HEK293 (cell line): ENCODE data around the gene MYADML2.

Experiments used
- CTCF ChIA-PET: fragments of 350-600 bp; formaldehyde crosslinking; extraction: SDS; loops from one replicate; lab custom pipeline; 2021; ENCODE audit warnings: antibody characterized with exemption; lab: Yijun Ruan, JAX
- POLR2A ChIA-PET: fragments of 300-600 bp; formaldehyde crosslinking; extraction: SDS; loops from one replicate; lab custom pipeline; 2020; ENCODE audit warnings: antibody characterized with exemption, inconsistent platforms; lab: Yijun Ruan, JAX
- H3K27ac ChIP-seq: fragments of 200-500 bp; sonication (Bioruptor generic); 2 replicates; pipeline ENCODE4 v1.5.1; 2014; ENCODE audit warnings: low read depth, low read length, control low read depth, inconsistent platforms; ENCODE audit errors: extremely low read depth
- H3K36me3 ChIP-seq, 2 experiments: fragments of 200-500 bp in 1 of 2; sonication (Bioruptor generic) in 1 of 2; 1 replicate in 1 of 2; 2 replicates in 1 of 2; pipeline ENCODE4 v1.5.1; 2014 to 2017; ENCODE audit warnings: inconsistent platforms in 2 of 2, low read length in 2 of 2; ENCODE audit not compliant: control insufficient read depth in 2 of 2, insufficient read depth in 1 of 2
- H3K4me1 ChIP-seq: fragments of 200-500 bp; sonication (Bioruptor generic); 2 replicates; pipeline ENCODE4 v1.5.1; 2014; ENCODE audit warnings: mild to moderate bottlenecking, low read length, inconsistent platforms; ENCODE audit not compliant: control insufficient read depth, insufficient read depth
- H3K4me3 ChIP-seq: 2 replicates; pipeline ENCODE4 v1.5.1; 2011; ENCODE audit warnings: low read depth, mild to moderate bottlenecking, control low read depth, low read length, moderate library complexity
- H3K9me3 ChIP-seq: fragments of 200-500 bp; sonication (Bioruptor generic); 2 replicates; pipeline ENCODE4 v1.5.1; 2014; ENCODE audit warnings: low read depth, low read length, inconsistent platforms; ENCODE audit not compliant: control insufficient read depth, insufficient read depth
- BCL11A ChIP-seq: fragments of 450-650 bp; formaldehyde crosslinking; IDR thresholded peaks from 2 replicates; pipeline ENCODE4 v1.5.1; 2016; ENCODE audit warnings: low read depth, missing biosample characterization, missing genetic modification characterization
- CTCF ChIP-seq: fragments of 450-650 bp; formaldehyde crosslinking; IDR thresholded peaks from 2 replicates; pipeline ENCODE4 v1.5.1; 2016; ENCODE audit warnings: missing biosample characterization, missing genetic modification characterization
- GFI1B ChIP-seq: fragments of 450-650 bp; formaldehyde crosslinking; IDR thresholded peaks from 2 replicates; pipeline ENCODE4 v1.5.1; 2016; ENCODE audit warnings: missing biosample characterization, missing genetic modification characterization
- GLIS2 ChIP-seq: fragments of 450-650 bp; formaldehyde crosslinking; IDR thresholded peaks from 2 replicates; pipeline ENCODE4 v1.5.1; 2016; ENCODE audit warnings: missing biosample characterization, missing genetic modification characterization
- MYNN ChIP-seq: fragments of 450-650 bp; formaldehyde crosslinking; IDR thresholded peaks from 2 replicates; pipeline ENCODE4 v1.5.1; 2016; ENCODE audit warnings: missing biosample characterization, missing genetic modification characterization, borderline replicate concordance
- ZBTB21 ChIP-seq: fragments of 450-650 bp; formaldehyde crosslinking; IDR thresholded peaks from 2 replicates; pipeline ENCODE4 v1.5.1; 2017; ENCODE audit warnings: missing biosample characterization, missing genetic modification characterization
- ZFHX2 ChIP-seq: fragments of 450-650 bp; formaldehyde crosslinking; conservative IDR thresholded peaks from 2 replicates; pipeline ENCODE4 v1.5.1; 2016; ENCODE audit warnings: missing biosample characterization, missing genetic modification characterization
- ZNF133 ChIP-seq: fragments of 450-650 bp; formaldehyde crosslinking; IDR thresholded peaks from 2 replicates; pipeline ENCODE4 v1.5.1; 2016; ENCODE audit warnings: missing biosample characterization, missing genetic modification characterization
- ZNF155 ChIP-seq: fragments of 450-650 bp; formaldehyde crosslinking; IDR thresholded peaks from 2 replicates; pipeline ENCODE4 v1.5.1; 2016; ENCODE audit warnings: missing biosample characterization, missing genetic modification characterization
- ZNF157 ChIP-seq: fragments of 450-650 bp; formaldehyde crosslinking; IDR thresholded peaks from 2 replicates; pipeline ENCODE4 v1.5.1; 2016; ENCODE audit warnings: missing biosample characterization, missing genetic modification characterization
- ZNF362 ChIP-seq: fragments of 450-650 bp; formaldehyde crosslinking; IDR thresholded peaks from 2 replicates; pipeline ENCODE4 v1.5.1; 2016; ENCODE audit warnings: missing biosample characterization, missing genetic modification characterization
- ZNF513 ChIP-seq: fragments of 450-650 bp; IDR thresholded peaks from 2 replicates; pipeline ENCODE4 v1.5.1; 2018; ENCODE audit warnings: missing biosample characterization, missing genetic modification characterization
- ZNF558 ChIP-seq: fragments of 450-650 bp; formaldehyde crosslinking; IDR thresholded peaks from 2 replicates; pipeline ENCODE4 v1.5.1; 2016; ENCODE audit warnings: missing biosample characterization, missing genetic modification characterization
- ZNF610 ChIP-seq: fragments of 450-650 bp; formaldehyde crosslinking; IDR thresholded peaks from 2 replicates; pipeline ENCODE4 v1.5.1; 2016; ENCODE audit warnings: missing biosample characterization, missing genetic modification characterization, borderline replicate concordance
- ZNF658 ChIP-seq: fragments of 450-650 bp; formaldehyde crosslinking; IDR thresholded peaks from 2 replicates; pipeline ENCODE4; 2016; ENCODE audit warnings: missing biosample characterization, missing genetic modification characterization
- ZNF768 ChIP-seq: fragments of 450-650 bp; formaldehyde crosslinking; IDR thresholded peaks from 2 replicates; pipeline ENCODE4 v1.5.1; 2018; ENCODE audit warnings: missing biosample characterization, mild to moderate bottlenecking, missing genetic modification characterization
- ZXDB ChIP-seq: fragments of 450-650 bp; formaldehyde crosslinking; IDR thresholded peaks from 2 replicates; pipeline ENCODE4 v1.5.1; 2016; ENCODE audit warnings: missing biosample characterization, missing genetic modification characterization
- TF ChIP-seq, protein P1 (sequence below): fragments of 450-650 bp; formaldehyde crosslinking; IDR thresholded peaks from 2 replicates; pipeline ENCODE4 v1.5.1; 2016; ENCODE audit warnings: missing biosample characterization, missing genetic modification characterization, low read depth
- TF ChIP-seq, protein P2 (sequence below): fragments of 450-650 bp; formaldehyde crosslinking; IDR thresholded peaks from 2 replicates; pipeline ENCODE4 v1.5.1; 2016; ENCODE audit warnings: missing biosample characterization, missing genetic modification characterization
- TF ChIP-seq, protein P3 (sequence below): fragments of 450-650 bp; formaldehyde crosslinking; IDR thresholded peaks from 2 replicates; pipeline ENCODE4 v1.5.1; 2016; ENCODE audit warnings: missing biosample characterization, missing genetic modification characterization
- TF ChIP-seq, protein P4 (sequence below): fragments of 450-650 bp; formaldehyde crosslinking; IDR thresholded peaks from 2 replicates; pipeline ENCODE4 v1.5.0; 2017; ENCODE audit warnings: missing biosample characterization, missing genetic modification characterization, borderline replicate concordance
- TF ChIP-seq, protein P5 (sequence below): fragments of 450-650 bp; formaldehyde crosslinking; IDR thresholded peaks from 2 replicates; pipeline ENCODE4 v1.5.1; 2016; ENCODE audit warnings: missing biosample characterization, missing genetic modification characterization
- TF ChIP-seq, protein P6 (sequence below): fragments of 450-650 bp; formaldehyde crosslinking; IDR thresholded peaks from 2 replicates; pipeline ENCODE4 v1.5.1; 2017; ENCODE audit warnings: missing biosample characterization, missing genetic modification characterization

The MYADML2 gene

DNA sequence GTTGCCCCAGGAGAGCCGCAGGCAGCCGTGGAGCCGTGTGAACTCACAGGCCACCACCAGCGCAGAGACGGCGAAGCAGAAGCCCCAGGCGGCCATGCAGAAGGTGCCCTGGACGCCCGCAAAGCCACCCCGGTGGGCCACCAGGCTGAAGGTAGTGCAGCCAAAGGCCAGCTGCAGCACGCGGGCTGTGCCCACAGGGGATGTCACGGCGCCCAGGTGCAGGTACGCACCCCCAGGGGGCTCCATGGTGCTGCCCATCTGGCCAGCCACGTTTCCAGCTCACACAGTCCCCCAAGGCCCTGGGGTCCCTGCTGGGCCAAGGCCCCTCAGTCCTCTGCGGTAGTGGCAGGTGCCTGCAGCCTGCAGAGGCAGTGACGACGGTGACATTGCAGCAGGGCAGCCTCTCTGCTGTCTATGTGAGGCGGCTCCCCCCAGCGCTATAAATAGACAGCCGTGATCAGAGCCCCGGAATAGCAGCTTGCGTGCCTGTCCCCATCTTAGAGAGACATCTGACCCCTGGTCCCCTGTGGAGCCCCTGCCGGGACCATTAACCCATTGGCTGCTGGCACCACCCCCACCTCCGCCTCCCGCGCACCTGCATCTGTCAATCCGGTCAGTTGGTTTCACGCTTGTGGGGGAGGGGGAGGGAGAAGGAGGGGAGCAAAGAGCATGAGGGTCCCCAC lies 5.4 kb downstream of the MYADML2 start:
- Histone ChIP-seq H3K9me3 (no peaks in the 10 kb centered on the region), H3K27ac (no peak overlapping the region), H3K36me3 (no peaks in the 10 kb centered on the region), H3K4me1 (peaks cover 2% of the 10 kb centered on the region; the same call in 1 of the 2 replicates), H3K4me3 (no peak overlapping the region)
- ChIA-PET POLR2A (no interaction called here), CTCF (interaction anchor here (0.6 to 2.0 kb wide), 2 partner anchors 18 to 164 kb away, joined by 3 to 7 read pairs; no protein-coding TSS in a partner anchor)
- TF ChIP-seq, protein P1, sequence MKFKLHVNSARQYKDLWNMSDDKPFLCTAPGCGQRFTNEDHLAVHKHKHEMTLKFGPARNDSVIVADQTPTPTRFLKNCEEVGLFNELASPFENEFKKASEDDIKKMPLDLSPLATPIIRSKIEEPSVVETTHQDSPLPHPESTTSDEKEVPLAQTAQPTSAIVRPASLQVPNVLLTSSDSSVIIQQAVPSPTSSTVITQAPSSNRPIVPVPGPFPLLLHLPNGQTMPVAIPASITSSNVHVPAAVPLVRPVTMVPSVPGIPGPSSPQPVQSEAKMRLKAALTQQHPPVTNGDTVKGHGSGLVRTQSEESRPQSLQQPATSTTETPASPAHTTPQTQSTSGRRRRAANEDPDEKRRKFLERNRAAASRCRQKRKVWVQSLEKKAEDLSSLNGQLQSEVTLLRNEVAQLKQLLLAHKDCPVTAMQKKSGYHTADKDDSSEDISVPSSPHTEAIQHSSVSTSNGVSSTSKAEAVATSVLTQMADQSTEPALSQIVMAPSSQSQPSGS (tag by site-specific recombination), result no peak
- TF ChIP-seq, protein P2, sequence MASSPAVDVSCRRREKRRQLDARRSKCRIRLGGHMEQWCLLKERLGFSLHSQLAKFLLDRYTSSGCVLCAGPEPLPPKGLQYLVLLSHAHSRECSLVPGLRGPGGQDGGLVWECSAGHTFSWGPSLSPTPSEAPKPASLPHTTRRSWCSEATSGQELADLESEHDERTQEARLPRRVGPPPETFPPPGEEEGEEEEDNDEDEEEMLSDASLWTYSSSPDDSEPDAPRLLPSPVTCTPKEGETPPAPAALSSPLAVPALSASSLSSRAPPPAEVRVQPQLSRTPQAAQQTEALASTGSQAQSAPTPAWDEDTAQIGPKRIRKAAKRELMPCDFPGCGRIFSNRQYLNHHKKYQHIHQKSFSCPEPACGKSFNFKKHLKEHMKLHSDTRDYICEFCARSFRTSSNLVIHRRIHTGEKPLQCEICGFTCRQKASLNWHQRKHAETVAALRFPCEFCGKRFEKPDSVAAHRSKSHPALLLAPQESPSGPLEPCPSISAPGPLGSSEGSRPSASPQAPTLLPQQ (tag by site-specific recombination), result no peak
- TF ChIP-seq GFI1B (tag by site-specific recombination) (no peak), ZNF558 (tag by site-specific recombination) (no peak), ZNF362 (tag by site-specific recombination) (no peak), ZNF610 (tag by site-specific recombination) (no peak), GLIS2 (tag by site-specific recombination) (peak; percentile 40; the same call in 1 of the 2 replicates), ZFHX2 (tag by site-specific recombination) (peak; percentile 74), ZXDB (tag by site-specific recombination) (no peak), BCL11A (tag by site-specific recombination) (no peak), ZNF155 (tag by site-specific recombination) (no peak), ZNF133 (no peak), CTCF (0 out of 2 replicates have a peak, but pooled peaks have one; percentile 12), ZNF768 (tag by site-specific recombination) (no peak), ZNF658 (tag by site-specific recombination) (no peak), ZNF157 (tag by site-specific recombination) (no peak), ZNF513 (tag by site-specific recombination) (no peak), MYNN (no peak), ZBTB21 (no peak)
- TF ChIP-seq, protein P3, sequence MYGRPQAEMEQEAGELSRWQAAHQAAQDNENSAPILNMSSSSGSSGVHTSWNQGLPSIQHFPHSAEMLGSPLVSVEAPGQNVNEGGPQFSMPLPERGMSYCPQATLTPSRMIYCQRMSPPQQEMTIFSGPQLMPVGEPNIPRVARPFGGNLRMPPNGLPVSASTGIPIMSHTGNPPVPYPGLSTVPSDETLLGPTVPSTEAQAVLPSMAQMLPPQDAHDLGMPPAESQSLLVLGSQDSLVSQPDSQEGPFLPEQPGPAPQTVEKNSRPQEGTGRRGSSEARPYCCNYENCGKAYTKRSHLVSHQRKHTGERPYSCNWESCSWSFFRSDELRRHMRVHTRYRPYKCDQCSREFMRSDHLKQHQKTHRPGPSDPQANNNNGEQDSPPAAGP, result no peak
- TF ChIP-seq, protein P4, sequence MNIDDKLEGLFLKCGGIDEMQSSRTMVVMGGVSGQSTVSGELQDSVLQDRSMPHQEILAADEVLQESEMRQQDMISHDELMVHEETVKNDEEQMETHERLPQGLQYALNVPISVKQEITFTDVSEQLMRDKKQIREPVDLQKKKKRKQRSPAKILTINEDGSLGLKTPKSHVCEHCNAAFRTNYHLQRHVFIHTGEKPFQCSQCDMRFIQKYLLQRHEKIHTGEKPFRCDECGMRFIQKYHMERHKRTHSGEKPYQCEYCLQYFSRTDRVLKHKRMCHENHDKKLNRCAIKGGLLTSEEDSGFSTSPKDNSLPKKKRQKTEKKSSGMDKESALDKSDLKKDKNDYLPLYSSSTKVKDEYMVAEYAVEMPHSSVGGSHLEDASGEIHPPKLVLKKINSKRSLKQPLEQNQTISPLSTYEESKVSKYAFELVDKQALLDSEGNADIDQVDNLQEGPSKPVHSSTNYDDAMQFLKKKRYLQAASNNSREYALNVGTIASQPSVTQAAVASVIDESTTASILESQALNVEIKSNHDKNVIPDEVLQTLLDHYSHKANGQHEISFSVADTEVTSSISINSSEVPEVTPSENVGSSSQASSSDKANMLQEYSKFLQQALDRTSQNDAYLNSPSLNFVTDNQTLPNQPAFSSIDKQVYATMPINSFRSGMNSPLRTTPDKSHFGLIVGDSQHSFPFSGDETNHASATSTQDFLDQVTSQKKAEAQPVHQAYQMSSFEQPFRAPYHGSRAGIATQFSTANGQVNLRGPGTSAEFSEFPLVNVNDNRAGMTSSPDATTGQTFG (tag by site-specific recombination), result no peak
- TF ChIP-seq, protein P5, sequence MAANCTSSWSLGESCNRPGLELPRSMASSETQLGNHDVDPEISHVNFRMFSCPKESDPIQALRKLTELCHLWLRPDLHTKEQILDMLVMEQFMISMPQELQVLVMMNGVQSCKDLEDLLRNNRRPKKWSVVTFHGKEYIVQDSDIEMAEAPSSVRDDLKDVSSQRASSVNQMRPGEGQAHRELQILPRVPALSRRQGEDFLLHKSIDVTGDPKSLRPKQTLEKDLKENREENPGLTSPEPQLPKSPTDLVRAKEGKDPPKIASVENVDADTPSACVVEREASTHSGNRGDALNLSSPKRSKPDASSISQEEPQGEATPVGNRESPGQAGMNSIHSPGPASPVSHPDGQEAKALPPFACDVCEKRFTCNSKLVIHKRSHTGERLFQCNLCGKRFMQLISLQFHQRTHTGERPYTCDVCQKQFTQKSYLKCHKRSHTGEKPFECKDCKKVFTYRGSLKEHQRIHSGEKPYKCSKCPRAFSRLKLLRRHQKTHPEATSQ (tag by site-specific recombination), result no peak
- TF ChIP-seq, protein P6, sequence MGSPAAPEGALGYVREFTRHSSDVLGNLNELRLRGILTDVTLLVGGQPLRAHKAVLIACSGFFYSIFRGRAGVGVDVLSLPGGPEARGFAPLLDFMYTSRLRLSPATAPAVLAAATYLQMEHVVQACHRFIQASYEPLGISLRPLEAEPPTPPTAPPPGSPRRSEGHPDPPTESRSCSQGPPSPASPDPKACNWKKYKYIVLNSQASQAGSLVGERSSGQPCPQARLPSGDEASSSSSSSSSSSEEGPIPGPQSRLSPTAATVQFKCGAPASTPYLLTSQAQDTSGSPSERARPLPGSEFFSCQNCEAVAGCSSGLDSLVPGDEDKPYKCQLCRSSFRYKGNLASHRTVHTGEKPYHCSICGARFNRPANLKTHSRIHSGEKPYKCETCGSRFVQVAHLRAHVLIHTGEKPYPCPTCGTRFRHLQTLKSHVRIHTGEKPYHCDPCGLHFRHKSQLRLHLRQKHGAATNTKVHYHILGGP (tag by site-specific recombination), result no peak
